Kidney epithelial cell (primary cell): ENCODE results near the gene IER5. TPM values are rescaled to one million over a fixed set of nuclear protein-coding genes. Genes with fewer than 3 reads are reported as not detected.
"Not testable (repeated sequence)": the region's sequence is repeated elsewhere in the genome, so short reads cannot be mapped to it uniquely, and the experiment has no call there.

Experiments used
- DNase-seq: peaks from one replicate; pipeline ENCODE4 v3.0.0-alpha.2; 2010; ENCODE audit warnings: low read depth
- H3K27me3 ChIP-seq: 2 replicates; pipeline ENCODE4 v1.6.0; 2011; ENCODE audit warnings: low read length; ENCODE audit not compliant: control insufficient read depth, insufficient read depth
- H3K36me3 ChIP-seq: 2 replicates; pipeline ENCODE4 v1.5.1; 2011; ENCODE audit warnings: low read length; ENCODE audit not compliant: control insufficient read depth, insufficient read depth
- H3K4me3 ChIP-seq: 2 replicates; pipeline ENCODE4 v1.5.1; 2011; ENCODE audit warnings: low read depth, mild to moderate bottlenecking, control low read depth, low read length
- total RNA-seq: library from RNA; depleted of rRNA; stranded (reverse); fragments of >200 nt; gene quantifications from 2 replicates; pipeline ENCODE4 v1.2.3, GENCODE V29; 2015
- TF ChIP-seq, protein P1 (sequence below): IDR thresholded peaks from 2 replicates; pipeline ENCODE4 v1.5.1; 2011; ENCODE audit warnings: mild to moderate bottlenecking, moderate library complexity, low read length, control low read depth, inconsistent platforms; ENCODE audit not compliant: insufficient read depth, poor library complexity, severe bottlenecking

Gene IER5
- total RNA-seq, result 21.9 and 22.0 TPM in 2 replicates

DNA sequence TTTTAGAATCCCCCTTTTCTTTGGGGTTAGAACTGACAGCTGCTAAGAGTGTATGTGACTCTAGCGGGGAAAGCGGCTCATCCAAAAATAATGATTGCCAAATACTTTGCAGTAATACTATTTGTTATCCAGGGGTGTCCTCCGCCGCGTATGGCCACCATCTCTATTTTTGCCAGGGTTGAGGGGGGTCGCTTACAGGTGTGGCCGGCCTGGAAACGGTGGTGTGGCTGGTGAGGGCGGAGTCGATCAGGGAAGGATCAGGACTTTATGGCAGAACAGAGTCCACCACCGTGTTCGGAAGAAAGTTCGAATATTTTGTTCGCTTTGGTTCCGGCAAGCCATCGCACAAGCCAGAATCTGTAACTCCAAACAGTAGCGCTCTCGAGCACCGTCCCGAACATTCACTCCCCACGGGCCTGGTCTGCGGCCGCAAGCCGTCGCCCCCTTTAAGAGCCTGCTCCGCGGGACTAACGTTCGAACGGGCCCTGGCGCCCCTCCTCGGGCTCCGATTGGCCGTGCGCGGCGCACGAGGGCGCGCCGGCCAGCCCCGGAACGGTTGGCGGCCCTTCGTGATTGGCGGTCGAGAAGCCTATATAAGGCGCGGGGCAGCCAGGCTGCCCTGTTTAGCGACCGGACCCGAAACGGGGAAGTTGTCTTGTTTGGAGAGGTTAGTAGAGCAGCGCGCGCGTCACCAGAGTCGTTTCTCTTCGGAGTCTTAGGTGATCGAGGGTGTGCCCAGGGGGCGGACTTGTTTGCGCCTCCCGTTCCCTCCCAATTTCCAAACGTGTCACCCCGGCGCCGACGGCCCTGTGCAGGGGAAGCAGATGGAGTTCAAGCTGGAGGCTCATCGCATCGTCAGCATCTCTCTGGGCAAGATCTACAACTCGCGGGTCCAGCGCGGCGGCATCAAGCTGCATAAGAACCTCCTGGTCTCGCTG lies at the start of gene IER5:
TSS of gene IER5 (plus strand) at position 622 of the 938 bp plus-strand sequence. CDS start at position 825, 203 bp downstream.
- H3K4me3 ChIP-seq, result peak within 1 kb of the TSS; percentile 63
- H3K27me3 ChIP-seq, result no peaks in the 10 kb centered on the region
- no peaks in the 10 kb centered on the region for H3K36me3 ChIP-seq
- TF ChIP-seq, protein P1, sequence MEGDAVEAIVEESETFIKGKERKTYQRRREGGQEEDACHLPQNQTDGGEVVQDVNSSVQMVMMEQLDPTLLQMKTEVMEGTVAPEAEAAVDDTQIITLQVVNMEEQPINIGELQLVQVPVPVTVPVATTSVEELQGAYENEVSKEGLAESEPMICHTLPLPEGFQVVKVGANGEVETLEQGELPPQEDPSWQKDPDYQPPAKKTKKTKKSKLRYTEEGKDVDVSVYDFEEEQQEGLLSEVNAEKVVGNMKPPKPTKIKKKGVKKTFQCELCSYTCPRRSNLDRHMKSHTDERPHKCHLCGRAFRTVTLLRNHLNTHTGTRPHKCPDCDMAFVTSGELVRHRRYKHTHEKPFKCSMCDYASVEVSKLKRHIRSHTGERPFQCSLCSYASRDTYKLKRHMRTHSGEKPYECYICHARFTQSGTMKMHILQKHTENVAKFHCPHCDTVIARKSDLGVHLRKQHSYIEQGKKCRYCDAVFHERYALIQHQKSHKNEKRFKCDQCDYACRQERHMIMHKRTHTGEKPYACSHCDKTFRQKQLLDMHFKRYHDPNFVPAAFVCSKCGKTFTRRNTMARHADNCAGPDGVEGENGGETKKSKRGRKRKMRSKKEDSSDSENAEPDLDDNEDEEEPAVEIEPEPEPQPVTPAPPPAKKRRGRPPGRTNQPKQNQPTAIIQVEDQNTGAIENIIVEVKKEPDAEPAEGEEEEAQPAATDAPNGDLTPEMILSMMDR, result no peak
- no peak for DNase-seq

DNA sequence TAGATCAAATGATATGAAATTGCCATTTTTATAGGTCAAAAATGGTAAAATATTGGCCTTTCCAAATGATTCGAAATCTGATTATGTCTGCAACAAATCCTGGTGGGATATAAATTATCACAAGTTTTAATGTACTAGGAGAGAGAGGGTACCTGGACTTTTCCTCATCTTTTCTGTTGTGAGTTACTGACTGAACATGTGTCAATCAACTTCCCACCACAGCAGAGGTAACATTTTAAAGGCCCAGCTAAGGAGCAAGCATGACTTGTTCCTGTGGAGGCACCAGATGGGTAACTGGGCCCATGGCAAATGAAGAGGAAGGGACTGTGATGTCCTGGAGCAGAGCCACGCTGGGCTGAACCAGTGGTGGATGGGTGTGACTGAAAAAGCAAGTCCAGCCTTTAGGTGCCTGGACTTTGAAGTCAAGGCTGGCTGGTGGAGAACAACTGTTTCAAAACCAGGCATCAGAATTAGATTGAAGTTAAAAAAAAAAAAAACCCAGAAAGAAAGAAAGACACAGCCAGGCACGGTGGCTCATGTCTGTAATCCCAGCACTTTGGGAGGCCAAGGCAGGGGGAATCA lies 48.1 kb upstream of the IER5 start:
- TF ChIP-seq, protein P1, result no peak
- H3K4me3 ChIP-seq, result no peak overlapping the region
- DNase-seq, result no peak
- no peaks in the 10 kb centered on the region for H3K36me3 ChIP-seq
- no peaks in the 10 kb centered on the region for H3K27me3 ChIP-seq

DNA sequence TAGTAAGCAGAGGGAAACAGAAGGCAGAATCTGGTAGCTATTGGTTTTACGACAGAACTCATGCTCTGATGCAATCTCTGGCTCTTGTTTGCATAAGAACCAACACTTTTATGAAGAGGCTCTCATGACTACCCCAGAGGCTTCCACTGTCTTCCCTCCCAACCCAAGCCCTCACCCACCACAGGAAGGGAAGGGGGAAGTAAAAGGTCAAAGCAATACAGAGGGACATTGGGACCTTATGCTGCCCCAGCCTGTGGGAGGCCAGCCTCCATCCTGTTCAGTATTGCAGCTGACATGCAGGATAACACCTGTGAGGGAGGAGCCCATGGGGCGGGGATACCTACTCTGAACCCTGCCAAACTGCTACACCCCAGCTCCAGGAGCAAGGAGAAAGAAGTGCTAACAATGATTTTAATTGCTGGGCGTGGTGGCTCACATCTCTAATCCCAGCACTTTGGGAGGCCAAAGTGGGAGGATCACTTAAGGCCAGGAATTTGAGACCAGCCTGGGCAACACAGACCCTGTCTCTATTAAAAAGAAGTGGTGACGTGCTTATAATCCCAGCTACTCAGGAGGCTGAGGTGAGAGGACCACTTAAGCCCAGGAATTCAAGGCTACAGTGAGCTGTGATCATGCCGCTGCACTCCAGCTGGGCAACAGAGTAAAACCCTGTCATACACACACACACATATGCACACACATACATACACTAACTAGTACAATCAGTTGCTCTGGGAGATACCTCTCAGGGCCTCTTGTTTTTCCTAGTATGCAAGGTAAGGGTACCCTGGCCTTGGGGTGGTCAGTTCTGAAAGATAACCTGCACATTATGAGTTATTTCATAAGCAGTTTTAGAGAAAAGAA lies 45.2 kb upstream of the IER5 start:
- TF ChIP-seq, protein P1, result no peak
- no peak overlapping the region for H3K4me3 ChIP-seq
- H3K36me3 ChIP-seq, result no peaks in the 10 kb centered on the region
- no peak for DNase-seq
- H3K27me3 ChIP-seq, result no peaks in the 10 kb centered on the region

DNA sequence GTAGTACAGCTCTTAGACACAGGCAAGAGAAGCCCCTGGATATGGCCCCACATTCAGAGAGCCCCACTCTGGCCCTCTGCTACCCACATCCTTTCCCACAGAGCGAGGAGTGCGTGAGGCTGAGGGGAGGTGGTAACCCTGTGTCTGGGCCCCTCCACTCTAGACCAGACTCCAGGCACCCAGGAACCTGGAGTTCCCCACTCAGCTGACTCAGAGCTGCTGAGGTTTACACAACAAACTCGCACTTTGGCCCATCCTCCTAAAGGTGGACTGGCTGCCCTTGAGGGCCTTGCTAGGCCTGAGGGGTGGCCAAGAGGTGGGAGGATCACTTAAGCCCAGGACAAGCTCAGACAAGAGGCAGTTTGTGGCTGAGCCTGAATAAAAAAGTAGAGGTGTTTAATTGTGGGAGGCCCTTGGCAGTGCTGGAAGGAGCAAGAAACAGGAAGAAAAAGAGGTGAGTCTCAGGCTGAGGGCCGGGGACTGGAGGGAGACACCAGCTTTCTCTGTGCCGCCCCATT lies 44.0 kb upstream of the IER5 start:
- no peak for DNase-seq

DNA sequence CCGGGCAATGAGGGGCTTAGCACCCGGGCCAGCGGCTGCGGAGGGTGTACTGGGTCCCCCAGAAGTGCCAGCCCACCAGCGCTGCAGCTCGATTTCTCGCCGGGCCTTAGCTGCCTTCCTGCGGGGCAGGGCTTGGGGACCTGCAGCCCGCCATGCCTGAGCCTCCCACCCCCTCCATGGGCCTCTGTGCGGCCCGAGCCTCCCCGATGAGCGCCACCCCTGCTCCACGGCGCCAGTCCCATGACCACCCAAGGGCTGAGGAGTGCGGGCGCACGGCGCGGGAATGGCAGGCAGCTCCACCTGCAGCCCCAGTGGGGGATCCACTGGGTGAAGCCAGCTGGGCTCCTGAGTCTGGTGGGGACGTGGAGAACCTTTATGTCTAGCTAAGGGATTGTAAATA lies 42.6 kb upstream of the IER5 start:
- not testable (repeated sequence) for H3K4me3 ChIP-seq, DNase-seq, H3K27me3 ChIP-seq, H3K36me3 ChIP-seq

More for the DNA sequence above, 44.0 kb upstream of the IER5 start:
- TF ChIP-seq, protein P1, result no peak
- no peaks in the 10 kb centered on the region for H3K27me3 ChIP-seq
- H3K36me3 ChIP-seq, result no peaks in the 10 kb centered on the region
- H3K4me3 ChIP-seq, result no peak overlapping the region
